NCI-H1436 treated with DMSO at 0.1 percent for 48 hours (cell line): ENCODE measurements around the gene NAALADL2.

Experiments
- DNase-seq: peaks from one replicate; lab custom pipeline; 2025; lab: John Stamatoyannopoulos, UW

Gene NAALADL2

GRCh38 chr3:175672119-175672689 is 813.1 kb downstream of the NAALADL2 start:
- no peak for DNase-seq

DNA sequence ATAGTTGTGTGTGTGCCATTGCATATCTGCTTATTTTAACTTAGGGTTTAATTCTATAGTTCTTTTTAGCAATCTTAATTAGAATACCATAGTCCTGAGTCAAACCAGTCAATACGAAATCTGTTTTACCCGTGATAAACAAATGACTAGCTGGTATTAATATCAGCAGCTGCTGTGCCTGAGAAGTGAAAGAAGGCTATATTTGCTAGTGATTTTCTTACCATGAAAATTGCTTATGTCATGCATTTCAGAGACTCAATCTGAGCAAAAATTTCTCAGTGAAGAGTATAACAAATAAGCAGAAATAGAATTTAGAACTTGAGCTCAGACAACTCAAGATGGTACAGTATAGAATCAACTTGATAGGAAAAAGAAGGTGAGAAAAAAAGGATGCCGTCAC is 820.4 kb downstream of the NAALADL2 start:
- DNase-seq, result no peak

- no peak for DNase-seq
Measured at GRCh38 chr3:175692256-175692655, 833.1 kb downstream of the NAALADL2 start.

DNA sequence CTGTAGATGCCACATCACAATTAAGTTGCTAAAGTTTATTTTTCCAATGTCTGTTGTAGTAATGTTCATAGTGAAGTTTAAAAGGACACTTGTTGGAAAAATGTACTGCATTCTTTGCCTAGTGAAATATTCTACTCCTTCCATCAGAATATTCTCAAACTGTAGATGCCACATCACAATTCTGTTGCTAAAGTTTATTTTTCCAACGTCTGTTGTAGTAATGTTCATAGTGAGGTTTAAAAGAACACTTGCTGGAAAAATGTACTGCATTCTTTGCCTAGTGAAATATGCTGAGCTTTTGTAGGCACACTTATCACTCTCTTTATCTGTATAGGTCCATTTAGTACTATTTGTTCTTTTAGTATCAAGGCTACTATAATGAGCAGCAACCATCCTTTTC is 836.1 kb downstream of the NAALADL2 start:
- DNase-seq, result no peak

GRCh38 chr3:175702956-175703355 is 843.8 kb downstream of the NAALADL2 start:
- DNase-seq, result no peak

DNA sequence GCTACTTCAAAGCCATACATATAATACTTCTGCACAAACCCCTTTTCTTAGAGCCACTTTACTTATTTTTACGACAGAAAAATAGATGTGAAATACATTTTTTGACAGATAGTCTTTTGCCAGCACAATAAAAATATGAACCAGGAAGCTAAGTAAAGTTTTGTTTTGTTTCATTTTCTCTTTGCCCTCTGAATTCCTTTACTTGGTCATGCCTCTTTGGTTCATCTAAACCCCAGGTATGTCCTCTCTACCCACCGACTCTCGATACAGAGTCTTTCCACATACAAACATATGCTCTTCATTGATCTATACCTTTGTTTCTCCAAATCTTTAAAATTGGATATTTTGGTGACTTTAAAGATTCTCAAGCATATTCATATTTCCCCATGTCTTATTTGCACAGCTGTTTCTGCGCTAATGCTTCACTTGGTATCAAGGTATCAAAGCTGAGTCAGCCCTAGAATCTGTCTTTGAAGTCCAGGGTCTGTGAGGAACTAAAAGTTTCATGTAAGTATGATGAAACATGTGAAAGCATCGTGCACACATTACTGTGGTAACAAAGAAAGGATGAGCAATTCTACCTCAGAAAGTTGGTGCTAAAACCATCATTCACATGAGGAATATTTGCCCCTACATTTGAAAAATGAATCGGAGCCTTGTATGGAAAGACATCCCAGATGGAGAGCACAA is 845.4 kb downstream of the NAALADL2 start:
- DNase-seq, result no peak

DNA sequence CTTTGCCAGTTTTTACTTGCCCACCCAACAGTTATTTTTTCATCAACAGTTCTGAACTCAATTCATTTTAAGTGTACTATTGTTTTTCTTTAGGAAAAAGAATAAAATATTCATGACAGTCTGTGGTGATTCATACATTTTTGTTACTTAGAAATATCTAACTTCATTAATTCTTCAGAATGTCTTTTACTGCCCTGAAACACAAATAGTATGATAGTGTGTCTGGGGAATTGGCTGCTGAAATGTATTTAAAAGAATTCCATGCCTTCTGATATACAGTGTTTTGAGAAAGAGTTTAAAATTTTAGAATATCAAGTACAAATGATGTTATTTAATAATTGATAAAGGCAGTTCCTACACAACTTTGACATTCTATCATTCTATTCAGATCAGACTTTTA is 854.1 kb downstream of the NAALADL2 start:
- DNase-seq, result no peak

GRCh38 chr3:175716446-175716845 is 857.3 kb downstream of the NAALADL2 start:
- no peak for DNase-seq

GRCh38 chr3:175726228-175726627 is 867.1 kb downstream of the NAALADL2 start:
- DNase-seq, result no peak

- no peak for DNase-seq
Measured at GRCh38 chr3:175728566-175728965, 869.4 kb downstream of the NAALADL2 start.

- no peak for DNase-seq
Measured at GRCh38 chr3:175729466-175729865, 870.3 kb downstream of the NAALADL2 start.

DNA sequence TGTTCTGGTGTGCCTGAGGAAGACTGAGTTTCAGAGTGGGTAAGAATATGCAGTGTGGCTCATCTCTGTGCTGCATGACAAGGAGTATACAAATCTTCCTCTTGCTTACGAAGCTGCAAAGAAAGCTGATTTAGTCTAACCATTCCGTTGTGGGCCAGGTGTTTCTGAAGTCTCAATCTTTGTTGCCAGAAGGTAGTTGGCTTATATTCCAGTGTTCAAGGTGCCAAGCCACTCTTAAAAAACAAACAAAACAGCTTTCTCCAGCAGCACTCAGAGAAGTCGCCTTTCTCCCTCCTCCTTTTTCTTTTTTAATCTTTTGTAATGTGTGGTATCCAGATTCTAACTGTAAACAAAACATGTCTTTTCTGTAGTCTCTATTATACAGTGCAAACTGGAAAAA is 872.4 kb downstream of the NAALADL2 start:
- DNase-seq, result no peak

- no peak for DNase-seq
Measured at GRCh38 chr3:175732017-175732416, 872.9 kb downstream of the NAALADL2 start.

DNA sequence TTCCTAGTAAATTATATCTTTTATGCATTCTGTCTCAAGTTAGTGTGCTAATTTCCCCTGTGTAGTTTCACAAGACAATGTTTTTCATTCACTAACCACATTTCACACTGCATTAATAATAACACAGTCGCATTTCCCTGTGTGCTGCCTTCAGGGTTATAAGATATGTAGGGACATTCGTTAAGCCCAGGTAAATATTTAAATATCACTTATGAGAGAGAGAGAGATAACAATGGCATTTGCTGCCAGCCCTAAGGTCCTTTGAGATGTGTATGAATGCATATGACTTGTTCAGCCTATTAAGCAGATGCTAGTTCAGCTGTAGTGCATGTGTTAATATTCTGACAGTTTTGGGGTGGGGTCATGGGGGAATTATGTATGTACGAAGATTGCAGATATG is 876.7 kb downstream of the NAALADL2 start:
- no peak for DNase-seq

DNA sequence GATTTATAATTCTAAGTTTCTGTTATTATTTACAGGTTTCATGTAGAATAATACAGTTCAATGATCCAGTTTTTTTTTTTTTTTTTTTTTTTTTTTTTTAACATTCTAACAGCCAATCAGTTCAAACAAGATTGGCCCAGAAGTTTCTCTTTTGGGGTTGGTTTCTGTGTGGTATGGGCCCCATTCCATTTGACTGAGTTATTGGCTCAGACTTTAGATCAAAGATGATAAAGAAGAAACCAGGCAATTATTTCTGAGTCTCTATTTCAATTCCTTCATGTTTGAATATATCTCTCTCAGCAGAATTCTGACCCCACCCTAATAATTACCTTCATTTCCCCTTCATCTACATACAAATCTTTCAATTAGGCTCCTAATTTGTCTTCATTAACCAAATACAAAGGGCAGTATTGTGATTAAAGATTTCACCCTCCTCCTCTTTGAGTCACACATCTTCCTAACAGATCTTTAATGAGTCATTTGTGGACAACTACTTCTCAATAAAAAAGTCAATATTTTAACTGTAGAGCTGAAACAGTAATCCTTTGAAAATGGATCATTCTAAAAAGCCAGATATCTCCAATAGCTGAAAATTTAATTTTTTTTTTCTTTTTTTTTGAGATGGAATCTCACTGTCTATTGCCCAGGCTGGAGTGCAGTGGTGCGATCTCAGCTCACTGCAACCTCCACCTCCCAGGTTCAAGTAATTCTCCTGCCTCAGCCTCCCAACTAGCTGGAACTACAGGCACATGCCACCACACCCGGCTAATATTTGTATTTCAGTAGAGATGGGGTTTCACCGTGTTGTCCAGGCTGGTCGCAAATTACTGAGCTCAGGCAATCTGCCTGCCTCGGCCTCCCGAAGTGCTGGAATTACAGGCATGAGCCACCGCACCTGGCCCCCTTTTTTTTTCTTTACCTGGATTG is 878.8 kb downstream of the NAALADL2 start:
- DNase-seq, result no peak

- DNase-seq, result no peak
Measured at GRCh38 chr3:175741951-175742350, 882.8 kb downstream of the NAALADL2 start.

GRCh38 chr3:175743733-175744400 is 884.7 kb downstream of the NAALADL2 start:
- DNase-seq, result no peak

GRCh38 chr3:175746308-175746707 is 887.2 kb downstream of the NAALADL2 start:
- DNase-seq, result no peak

- DNase-seq, result no peak
Measured at GRCh38 chr3:175748087-175748730, 889.1 kb downstream of the NAALADL2 start.

DNA sequence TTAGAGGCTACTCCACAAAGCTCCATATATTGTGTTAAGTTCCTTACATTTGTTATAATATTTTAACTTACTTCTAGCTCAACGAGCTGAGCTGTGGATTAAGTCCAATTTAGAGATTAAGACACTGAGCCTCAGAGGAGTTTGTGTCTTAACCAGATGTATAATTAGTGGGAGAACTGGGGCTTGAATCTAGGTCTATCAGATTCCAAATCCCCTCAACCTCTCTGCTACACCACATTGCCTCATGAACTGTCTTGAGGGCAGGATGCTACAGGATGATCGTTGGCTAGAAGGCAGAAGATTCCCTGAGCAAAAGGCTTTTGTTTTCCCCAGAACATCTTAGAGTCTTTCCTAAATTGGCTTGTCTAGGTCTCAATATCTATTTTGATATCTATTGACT is 890.8 kb downstream of the NAALADL2 start:
- DNase-seq, result no peak

DNA sequence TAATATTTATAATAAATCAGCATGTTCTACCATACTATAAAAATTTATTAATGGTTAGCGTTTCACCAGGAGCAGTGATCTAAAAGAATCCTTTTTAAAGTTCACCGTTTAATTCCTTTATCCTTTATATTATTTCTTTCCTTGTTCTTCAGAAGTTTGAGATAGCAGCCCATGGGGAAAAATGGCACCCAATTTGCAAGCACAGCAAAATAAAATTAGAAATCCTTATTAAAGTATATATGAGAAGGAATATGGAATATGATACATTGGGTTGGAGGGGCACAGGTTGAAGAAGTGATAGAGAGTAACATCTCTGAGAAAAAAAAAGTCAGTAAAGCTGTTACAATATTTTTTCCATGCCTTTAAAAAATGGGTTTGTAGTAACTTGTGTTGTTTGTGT is 892.0 kb downstream of the NAALADL2 start:
- DNase-seq, result no peak

- DNase-seq, result no peak
Measured at GRCh38 chr3:175763948-175764347, 904.8 kb downstream of the NAALADL2 start.
